Measurements from ENCODE around the gene SRRM5.
"Not testable (repeated sequence)": the region's sequence is repeated elsewhere in the genome, so short reads cannot be mapped to it uniquely, and the experiment has no call there.

SRRM5 gene

DNA sequence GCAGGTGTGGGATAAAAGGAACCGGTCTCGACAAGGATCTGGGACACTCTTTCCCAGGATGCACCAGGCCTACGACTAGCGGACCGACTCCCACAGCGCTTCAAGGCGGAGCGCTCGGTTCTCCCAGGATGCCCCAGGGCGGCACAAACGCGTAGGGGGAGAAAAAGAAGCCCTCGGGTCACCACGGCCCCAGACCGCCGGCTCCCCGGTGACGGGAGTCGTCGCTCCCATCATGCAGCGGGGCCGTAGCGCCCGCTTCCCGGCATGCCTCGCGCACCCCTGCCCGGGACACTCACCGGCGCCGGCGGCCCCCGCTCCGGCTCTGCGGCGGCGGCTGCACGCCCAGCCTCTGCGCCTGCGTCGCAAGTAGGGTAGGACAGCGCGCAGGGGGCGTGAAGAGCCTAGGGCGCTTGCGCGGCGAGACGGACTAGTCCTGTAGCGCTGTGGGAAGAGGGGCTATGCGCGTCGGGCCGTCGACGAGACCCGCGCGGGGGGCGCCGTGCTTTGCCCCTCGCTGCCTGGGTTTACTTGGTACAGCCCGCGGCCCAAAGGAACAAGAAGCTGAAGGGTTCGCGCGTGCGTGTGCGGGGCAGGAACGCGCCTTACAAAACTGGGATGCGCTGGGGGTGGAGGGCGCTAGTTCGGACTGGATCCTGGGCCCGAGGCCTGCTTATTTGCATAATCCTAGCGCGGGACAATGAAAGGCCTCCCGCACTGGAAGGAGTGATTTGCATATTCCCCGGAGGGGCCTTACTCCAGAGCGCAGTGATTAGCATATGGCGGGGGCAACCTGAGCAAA is 7.6 kb downstream of the SRRM5 start, which contains the start of gene ZNF428:
Gene ZNF428, minus strand, starts transcription at position 368 of the 799 bp plus-strand sequence. CDS start 5,325 bp downstream, outside the sequence.
- peak; percentile 91 for DNase-seq

DNA sequence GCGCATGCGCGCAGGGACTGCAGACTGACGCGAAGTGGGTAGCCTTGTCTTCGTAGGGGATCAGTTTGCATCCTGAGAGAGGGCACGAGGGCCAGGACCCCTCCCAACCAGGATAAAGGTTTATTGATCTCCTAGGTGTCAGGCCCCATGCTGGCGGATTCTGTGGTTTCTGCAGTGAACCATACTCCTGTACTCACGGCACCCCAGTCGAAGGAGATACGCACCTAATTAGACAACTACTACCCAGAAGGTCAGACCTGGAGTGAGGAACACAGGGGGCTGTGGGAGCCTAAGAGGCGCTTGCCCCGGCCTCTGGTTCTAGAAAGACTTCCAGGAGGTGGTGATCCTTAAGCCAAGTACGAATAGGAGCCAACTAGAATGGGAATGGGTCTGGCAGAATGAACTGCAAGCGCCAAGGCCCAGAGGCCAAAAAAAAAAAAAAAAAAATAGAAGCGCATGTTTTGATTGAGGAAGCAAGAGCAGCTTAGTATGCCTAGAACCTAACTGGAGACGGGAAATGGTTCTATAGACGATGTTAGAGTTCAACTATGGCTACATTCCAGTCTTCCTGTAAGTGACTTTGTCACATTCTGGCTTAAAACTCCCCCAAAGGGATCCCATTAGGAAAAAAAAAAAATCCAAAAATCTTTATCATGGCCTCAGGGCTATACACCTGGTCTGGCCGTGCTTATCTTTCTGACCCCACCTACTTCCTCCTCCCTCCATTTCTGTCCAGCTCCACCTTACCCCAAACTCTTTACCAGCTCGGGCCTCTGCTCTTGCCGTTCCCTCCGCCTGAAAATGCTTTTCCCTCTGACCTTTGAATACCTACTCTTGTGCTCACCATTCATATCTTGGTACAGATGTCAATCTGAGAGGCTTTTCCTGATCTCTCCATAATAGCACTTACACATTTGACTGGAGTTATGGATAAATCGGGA is 8.4 kb downstream of the SRRM5 start:
- DNase-seq: no peak

DNA sequence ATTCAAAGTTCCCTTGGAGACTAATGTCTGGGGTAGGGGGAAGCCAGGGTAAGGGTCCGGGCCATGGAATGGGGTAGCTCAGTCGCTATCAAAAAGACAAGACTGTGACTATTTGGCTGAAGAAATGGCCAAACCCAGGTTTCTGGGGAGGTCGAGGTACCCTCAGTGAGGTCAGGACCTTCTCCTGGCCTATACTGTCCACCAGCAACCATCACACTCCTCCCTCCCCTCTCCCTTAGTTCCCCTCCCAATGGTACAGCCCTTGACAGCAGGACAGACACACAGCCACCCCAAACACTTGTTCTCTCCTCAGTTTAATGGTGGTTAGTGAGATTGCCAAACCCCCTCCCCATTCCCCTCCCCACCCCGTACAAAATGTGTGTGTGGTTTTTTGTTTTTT is 10.2 kb downstream of the SRRM5 start:
- DNase-seq: no peak

DNA sequence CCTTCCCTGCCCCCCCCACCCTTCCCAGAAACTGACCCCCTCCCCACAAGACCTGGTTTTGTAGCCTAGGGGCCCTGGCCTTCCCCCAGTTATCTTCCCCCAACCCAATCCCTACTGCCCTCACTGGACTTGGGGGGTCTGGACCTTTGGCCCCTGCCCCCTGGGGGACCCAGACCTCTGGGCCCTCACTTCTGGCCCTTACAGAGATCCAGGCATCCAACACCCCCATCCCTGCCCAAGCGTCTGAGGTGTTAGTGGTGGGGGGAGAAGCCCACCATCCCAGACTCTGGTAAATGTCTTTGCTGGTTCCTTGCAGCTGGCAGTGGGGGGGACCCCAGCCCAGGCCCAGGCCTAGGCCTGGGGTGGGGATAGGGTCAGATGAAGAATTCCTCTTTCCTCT is 11.1 kb downstream of the SRRM5 start:
- no peak for DNase-seq

DNA sequence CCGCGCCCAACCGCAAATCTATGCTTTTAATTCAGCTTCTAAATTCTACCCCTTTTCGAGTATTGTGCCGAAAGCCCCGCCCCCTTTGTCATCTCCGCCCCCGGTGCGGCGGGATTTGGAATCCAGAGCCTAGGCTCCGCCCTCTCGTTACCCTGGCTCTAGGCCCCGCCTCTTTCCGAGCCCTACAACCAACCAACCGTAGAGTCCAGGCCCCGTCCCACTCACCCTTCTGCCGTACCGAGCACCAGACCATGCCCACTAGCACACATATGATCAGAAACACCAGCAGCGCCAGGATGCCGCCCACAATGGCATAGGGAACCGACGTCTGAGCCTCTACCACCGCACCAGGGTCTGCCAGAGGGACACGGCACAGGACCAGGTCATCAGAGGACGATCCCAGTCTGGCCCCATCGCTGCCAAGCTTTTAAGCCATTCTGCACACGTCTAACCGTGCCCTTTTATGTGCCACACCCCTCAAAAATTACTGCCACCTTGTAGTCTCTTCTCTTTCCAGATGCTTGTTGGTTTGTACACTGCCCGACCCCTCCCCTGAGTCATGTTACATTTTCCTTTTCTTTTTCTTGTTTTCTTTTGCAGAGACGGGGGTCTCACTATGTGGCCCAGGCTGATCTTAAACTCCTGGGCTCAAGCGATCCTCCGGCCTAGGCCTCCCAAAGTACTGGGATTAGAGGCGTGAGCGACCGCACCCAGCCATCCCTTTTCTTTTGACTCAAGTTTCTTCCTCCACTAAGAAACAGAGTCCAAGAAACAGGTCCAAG is 12.2 kb downstream of the SRRM5 start:
- DNase-seq: no peak

DNA sequence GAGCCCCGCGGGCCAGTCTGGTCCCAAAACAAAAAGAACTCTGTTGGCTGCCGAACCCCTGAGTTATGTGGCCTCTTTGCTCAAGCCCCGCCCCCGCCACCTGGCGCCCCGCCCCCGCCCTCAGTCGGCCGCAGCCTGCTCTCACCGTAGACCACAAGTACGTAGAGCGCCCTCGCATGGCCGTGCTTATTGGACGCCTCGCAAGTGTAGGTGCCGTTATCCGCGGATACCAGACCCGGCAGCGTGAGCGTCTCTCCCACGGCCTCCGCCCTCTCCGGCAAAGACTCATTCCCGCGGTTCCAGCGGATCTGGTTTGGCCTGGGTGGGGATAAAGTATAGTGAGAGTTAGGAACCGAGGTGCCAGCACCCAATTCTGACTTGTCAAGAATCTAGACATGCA is 13.0 kb downstream of the SRRM5 start:
- peak; percentile 18 for DNase-seq

DNA sequence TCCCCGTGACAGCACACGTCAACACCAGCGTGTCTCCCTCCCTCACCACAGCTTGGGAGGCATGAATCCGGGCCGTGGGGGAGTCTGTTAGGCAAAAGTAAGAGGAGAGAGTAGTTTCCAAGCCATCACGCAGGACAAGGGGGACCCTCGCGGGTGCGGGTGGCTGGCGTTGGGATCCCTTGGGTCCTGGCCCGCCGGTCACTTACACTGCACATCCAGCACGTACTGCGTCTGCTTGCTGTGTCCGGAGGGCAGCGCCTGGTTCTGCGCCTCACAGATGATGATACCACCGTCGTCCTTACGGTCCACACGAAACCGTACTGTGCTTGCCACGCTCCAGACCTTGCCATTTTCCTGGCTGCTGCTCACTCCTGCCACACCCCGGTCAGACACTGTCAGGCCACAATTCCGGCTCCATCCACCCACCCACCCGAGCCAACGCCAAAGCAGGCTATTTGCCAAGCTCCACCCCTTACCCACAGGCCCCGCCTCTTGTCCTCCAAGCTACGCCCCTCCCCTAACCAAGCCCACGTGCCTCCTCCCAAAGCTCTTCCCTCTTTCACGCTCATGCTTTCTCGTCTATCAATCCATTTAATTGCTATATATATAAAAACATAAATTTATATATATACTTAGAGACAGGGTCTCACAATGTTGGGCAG is 14.2 kb downstream of the SRRM5 start:
- DNase-seq: peak; percentile 8

DNA sequence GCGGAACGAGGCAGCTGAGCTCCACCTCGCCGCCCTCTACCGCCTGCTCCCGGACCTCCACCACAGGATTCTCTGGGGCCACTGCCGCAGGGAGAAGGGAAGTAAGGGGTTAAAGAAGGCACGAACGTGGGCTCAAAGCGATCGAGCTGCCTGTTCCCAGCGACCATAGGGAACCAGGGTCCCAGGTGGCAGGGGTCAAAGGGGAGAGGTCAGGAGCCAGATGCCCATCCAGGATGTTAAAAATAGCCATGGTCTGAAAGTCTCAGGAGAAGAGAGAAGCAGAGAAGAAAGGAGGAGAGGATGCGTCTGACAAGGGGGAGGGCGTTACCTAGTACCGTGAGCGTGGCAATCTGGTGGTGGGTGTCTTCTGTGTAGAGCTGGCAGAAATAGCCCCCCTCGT is 14.9 kb downstream of the SRRM5 start:
- DNase-seq: no peak

DNA sequence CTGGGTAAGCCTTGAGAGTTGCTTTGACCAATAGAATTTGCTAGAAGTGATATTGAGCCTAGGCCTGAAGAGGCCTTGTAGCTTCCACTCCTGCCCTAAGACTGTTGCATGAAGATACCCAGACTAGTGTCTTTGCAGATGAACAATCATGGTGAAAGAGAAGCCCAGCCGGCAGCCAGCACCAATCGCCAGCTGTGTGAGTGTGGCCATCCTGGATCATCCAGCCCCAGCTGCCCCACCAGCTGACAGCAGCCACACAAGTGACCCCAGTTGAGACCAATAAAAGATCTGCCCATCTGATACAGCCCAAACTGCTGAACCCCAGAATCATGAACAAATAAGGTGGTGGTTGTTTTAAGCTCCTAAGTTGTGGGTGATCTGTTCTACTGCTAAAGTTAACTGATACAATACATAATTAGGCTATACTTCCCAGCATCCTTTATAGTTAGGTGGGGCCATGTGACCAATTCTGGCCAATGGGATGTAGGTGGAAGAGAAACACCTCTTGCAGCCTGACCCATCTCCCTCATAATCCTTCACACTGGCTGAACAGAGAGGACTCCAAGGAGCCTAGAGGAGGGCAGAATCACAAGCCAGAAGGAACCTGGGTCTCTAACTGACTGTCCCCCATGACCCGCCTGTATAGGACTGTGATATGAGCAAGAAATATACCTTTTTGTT is 16.9 kb downstream of the SRRM5 start:
- DNase-seq: no peak

DNA sequence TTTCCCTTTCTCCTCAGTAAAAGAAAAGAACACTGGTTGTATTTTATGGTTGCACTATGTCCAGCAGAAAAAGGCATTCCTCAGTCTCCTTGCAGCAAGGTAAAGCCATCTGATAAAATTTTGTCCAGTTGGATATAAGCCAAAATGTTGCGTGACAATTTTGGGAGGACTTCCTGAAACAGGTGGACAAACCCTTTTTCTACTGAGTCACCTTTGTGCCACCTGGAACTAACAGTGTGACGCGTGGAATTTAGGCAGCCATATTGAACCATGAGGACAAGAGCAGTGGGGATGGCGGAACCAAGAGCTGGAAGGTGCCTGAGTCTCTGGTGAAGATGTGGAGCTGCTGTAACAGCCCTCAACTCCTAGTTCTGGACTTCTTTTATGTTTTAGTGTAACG is 19.6 kb downstream of the SRRM5 start:
- no peak for DNase-seq

DNA sequence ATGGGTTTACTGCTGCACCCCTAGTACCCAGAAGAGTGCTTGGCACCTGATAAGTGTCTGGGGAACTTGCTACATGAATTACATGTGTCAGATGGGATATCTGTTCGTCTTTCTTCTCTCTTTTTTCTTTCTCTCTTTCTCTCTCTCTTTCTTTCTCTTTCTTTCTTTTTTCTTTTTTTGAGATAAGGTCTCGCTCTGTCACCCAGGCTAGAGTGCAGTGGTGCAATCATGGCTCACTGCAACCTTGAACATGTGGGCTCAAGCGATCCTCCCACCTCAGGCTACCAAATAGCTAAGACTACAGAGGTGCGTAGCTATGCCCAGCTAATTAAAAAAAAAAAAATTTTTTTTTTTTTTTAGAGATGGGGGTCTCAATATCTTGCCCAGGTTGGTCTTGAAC is 21.6 kb downstream of the SRRM5 start:
- DNase-seq: no peak

DNA sequence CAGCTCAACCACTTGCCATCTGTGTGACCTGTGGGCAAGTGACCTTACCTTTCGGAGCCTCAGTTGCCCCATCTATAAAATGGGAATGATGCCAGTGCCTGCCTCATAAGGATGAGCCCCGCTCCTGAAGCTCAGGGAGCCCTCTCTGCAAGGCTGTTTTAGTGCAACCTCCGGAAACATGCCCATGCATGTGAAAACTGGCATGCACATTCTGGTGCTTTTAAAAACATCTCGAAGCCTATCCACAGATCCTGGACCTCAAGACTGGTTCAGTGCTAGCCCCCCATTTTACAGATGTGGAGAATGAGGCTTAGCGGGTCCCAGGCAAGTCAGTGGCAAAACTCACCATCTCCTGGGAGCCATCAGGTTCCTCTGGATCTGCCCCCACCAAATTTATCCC is 22.2 kb downstream of the SRRM5 start:
- no peak for DNase-seq

DNA sequence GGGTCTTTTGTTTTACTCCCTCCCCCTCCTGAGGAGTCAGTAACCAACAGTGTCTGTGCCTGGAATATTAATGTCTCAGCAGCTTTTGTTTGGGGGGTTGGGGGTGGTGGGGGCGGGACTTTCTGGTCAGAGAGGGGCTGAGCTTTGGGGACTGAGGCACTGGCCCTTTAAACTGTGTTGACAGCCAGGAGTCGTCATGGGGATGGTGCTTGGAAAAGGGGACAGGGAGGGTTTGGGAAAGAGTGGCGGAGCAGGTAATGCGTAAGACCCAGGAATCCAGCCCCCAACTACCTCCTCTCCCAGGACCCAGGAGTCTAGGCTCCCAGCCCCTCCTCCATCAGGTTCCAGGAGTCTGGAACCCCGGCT is 22.6 kb downstream of the SRRM5 start:
- DNase-seq: no peak

DNA sequence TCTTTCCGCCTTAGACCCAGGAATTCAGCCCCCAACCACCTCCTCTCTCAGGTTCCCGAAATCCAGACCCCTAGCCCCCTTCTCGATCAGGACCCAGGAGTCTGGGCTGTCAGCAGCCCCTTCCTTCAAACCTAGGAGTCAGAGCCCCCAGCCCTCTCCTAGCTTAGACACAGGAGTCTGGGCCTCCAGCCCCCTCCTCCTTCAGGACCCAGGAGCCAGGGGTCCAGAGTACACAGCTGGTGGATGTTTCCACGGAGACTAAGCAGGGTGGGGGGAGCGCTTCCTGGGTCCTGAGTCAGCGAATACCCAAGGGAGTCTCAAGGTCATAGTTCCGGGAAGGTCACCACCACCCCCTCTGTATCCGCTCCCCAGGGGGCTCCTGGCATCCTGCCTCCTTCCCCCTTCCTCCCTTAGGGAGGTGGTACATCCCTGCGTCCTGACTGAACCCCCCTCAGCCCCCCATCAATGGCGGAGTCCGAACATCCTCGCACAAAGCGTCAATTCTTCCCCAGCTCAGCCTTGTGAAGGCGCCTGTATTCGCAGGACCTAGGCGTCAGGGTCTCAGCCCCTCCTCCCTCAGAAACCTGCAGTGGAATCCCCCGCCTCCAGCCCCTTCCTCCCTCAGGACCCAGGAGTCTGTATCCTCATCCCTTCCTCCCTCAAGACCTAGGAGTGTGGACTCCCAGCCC is 23.1 kb downstream of the SRRM5 start:
- peak; percentile 44 for DNase-seq

DNA sequence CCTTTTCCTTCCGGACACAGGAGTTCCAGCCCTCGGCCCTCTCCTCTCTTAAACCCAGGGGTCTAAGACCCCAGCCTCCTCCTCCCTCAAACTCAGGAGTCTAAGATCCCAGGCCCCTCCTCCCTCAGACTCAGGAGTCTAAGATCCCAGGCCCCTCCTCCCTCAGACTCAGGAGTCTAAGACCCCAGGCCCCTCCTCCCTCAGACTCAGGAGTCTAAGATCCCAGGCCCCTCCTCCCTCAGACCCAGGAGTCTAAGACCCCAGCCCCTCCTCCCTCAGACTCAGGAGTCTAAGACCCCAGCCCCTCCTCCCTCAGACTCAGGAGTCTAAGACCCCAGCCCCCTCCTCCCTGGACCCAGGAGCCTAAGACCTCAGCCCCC is 23.7 kb downstream of the SRRM5 start:
- DNase-seq: not testable (repeated sequence)

DNA sequence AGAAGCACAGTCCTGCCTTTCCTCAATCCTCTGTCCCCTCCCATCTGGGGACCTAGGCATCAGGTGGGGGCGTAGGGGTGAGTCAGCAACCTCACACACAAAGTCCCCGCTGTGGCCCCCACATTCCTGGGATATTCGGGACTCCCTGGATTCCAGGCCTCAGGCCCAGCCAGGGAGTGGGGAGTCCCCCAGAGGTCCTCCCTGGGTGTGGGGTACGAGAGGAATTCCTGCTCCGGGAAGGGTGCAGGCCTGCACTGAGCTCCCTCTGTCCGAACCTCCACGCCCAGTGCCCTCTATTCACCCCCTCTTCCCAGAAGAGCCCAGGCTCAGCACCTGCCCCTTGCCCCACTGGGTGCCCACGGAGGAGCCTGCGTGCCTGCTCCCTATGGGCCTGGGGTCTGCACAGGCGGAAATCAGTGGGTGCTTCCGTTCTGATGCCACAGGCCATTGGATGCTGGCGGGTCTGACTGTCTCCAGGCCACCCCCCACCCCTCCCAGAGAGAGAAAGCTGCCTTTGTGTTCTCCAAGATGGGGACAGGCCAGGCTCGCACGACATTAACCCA is 24.3 kb downstream of the SRRM5 start:
- DNase-seq: peak; percentile 42

DNA sequence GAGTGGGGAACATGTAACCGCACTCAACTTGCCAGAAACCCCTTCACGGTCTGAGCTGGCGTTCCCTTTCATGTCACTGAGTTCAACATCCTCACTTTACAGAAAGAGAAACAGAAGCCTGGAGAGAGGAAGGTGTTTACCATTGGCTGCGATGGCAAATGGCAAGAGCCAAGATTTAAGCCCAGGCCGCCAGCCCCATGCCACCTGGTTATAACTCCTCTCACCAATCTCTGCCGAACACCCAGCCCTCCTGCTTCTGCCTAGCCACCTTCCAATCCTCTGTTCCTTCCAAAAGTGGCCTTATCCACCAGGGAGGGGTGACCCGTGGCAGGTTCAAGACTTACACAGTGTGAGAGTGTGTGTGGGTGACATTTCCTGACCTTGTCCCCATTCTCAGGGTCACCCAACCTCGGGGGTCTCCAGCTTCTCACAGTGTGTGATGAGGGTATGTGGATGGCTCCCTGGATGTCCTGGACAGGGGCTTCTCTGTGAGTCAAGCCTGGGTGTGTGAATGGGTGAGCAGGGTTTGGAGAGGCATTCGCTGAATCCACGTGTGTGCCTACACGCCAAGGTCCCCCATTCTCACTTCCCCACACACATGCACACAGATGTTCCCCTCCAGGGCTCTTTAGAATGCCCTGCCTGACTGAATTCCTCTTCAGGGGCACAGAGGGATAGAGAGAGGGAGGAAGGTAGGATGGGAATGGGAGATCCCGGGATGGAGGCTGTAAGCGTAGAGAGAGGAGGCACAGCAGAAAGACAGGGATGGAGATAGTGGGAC is 26.5 kb downstream of the SRRM5 start:
- no peak for DNase-seq

DNA sequence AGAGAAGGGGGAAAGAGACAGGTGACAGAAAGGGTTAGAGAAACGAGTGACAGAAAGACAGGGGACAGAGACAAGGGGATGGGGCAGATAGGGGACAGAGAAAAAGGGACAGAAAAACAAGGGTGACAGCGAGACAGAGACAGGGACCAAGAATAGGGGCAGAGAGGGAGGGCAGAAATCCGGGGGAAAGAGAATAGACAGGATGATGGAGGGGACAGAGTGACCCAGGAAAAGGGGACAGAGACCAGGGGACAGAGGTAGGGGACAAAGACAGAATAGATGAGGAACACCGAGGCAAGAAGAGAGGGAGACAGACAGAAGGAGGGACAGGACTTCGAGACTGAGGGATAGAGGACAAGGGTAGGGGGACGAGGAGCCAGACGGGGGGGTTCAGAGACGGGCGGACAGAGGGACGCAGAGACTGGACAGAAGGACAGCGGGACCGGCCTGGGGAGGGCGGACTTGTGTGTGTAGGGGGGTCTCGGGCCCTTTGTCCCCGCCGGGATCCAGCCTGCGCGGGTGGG is 27.2 kb downstream of the SRRM5 start:
- no peak for DNase-seq

DNA sequence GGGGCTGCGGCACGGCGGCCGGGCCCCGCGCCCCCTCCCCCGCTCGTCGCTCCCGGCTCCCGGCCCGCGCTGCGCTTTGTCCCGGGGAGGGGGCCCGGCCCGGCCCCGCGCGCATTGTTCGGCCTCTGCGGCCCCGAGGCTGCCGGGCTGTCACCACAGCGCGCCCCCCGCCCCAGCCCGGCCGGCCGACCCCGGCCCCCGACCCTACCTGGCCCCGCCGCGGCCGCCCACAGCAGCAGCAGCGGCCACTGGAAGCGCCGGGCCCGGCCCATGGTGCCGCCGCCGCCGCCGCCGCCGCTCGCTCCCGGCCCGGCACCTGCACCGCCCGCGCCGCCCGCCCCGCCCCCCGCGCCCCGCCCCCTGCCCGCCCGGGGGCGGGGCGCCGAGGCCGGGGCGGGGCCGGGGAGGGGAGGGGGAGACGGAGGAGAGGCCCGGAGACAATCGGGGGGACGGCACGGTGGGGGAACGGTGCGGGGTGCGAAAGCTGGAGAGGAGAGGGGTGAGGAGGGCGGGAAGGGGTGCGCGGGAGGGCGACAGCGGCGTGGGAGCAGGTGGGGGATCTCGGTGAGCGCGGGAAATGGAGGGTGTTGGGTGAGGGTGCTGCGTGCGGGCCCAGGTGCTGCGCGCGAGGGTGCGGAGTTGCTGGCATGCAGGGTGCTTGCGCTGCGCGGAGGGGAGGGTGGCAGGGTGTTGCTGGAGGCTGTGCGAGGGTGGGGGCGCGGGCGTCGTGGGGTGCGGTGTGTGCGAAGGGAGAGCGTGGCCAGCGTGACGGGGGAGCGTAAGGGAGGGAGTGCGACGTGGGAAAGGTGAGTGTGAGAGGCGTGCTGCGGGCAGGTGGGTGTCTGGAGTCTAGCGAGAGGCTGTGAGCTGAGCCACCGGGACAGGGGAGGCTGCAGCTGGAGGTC is 27.9 kb downstream of the SRRM5 start, which contains the start of gene CADM4:
Gene CADM4, minus strand, starts transcription at position 332 of the 905 bp plus-strand sequence. Its CDS starts 60 bp downstream, at position 272.
- no peak for DNase-seq

Data from fibroblast of skin of right biceps (primary cell).